ENCODE measurements around the gene TNIK. TPM values are rescaled to one million over a fixed set of nuclear protein-coding genes. Genes with fewer than 3 reads are reported as not detected.

TNIK gene
- total and polyA plus RNA-seq, 2 of the 4 experiments (the other 2 are of a cell fraction) = 3.4 to 6.3 TPM

- no peak overlapping the region for H2AK5ac ChIP-seq (ENCODE audit: low read depth, low read length)
- no peak overlapping the region for H3K4ac ChIP-seq (ENCODE audit: low read depth, low read length)
- no peaks in the 10 kb centered on the region for H3K36me3 ChIP-seq (ENCODE audit: control insufficient read depth, insufficient read depth, low read length)
- no peak overlapping the region for H2BK120ac ChIP-seq (ENCODE audit: low read depth, low read length)
- intact Hi-C loops (cut with micrococcal nuclease) = no loop called here
- H3K4me3 ChIP-seq (ENCODE audit: insufficient read depth, low read depth, low read length) = no peak overlapping the region
- H3K9me3 ChIP-seq (ENCODE audit: control insufficient read depth, insufficient read depth, low read length) = no peaks in the 10 kb centered on the region
- H3K9ac ChIP-seq (ENCODE audit: low read depth, low read length) = no peak overlapping the region
- CTCF ChIA-PET = interaction anchor here (0.7 kb wide), 1 partner anchor 11 kb away, joined by 3 read pairs; no protein-coding TSS in a partner anchor
- POLR2A ChIA-PET (ENCODE audit: unreplicated experiment) = no interaction called here
- no peaks in the 10 kb centered on the region; the same call in 1 of the 2 replicates for H3K27me3 ChIP-seq (ENCODE audit: control insufficient read depth, insufficient read depth, low read length)
- peaks cover 12% of the 10 kb centered on the region for H3K4me1 ChIP-seq (ENCODE audit: control insufficient read depth, insufficient read depth, low read length)
- no peak overlapping the region for H2AFZ ChIP-seq (replicated peaks; ENCODE audit: low read length, poor library complexity)
- no CpG with 5 or more reads among the region's 2 CpGs for WGBS, 2 experiments (ENCODE audit: extremely low coverage in 2 of 2, insufficient read length in 1 of 2)
- no peak overlapping the region for H4K8ac ChIP-seq (ENCODE audit: low read depth in 2 of 2, low read length in 2 of 2)
- H3K18ac ChIP-seq (ENCODE audit: low read depth, low read length) = no peak overlapping the region
- H3K56ac ChIP-seq (ENCODE audit: extremely low read depth, insufficient read depth, low read length) = no peak overlapping the region
- no peak for ATAC-seq (ENCODE audit: low read depth)
- no TSS peak for BruUV-seq (replicated peaks)
- no peak overlapping the region for H2BK20ac ChIP-seq (ENCODE audit: low read depth, low read length)
- H3K23ac ChIP-seq (ENCODE audit: low read depth, low read length) = no peak overlapping the region
- no peak overlapping the region for H3K4me2 ChIP-seq (ENCODE audit: low read depth, low read length)
- H2AK9ac ChIP-seq (replicated peaks; ENCODE audit: low read depth, low read length, poor library complexity) = no peak overlapping the region
- no peak overlapping the region for H2BK15ac ChIP-seq (ENCODE audit: low read depth, low read length)
- no peak overlapping the region for H3K27ac ChIP-seq (ENCODE audit: insufficient read depth, low read length)
- no peak overlapping the region for H4K5ac ChIP-seq (ENCODE audit: low read depth, low read length)
- H3K79me1 ChIP-seq (ENCODE audit: low read depth in 1 of 2, low read length in 2 of 2) = no peaks in the 10 kb centered on the region
- no peaks in the 10 kb centered on the region; the same call in none of the 2 replicates for H3K9me1 ChIP-seq (ENCODE audit: insufficient read depth, low read length)
- DNase-seq = no peak
- in situ Hi-C loops (cut with MboI; ENCODE audit: low sequenced_read_pairs) = no loop called here
- H2BK5ac ChIP-seq (ENCODE audit: low read depth, low read length, poor library complexity, severe bottlenecking) = no peak overlapping the region
- no peak overlapping the region for H4K91ac ChIP-seq (ENCODE audit: insufficient read depth, low read depth, low read length)
- TF ChIP-seq POLR2A (IDR thresholded peaks at IDR 0.05; ENCODE audit: low read depth, low read length) (no peak), SMC3 (IDR thresholded peaks at IDR 0.05; ENCODE audit: low read depth, low read length) (no peak), CHD1 (IDR thresholded peaks at IDR 0.05; ENCODE audit: low read depth, low read length) (no peak), RFX5 (IDR thresholded peaks at IDR 0.05; ENCODE audit: low read depth, low read length) (no peak), BHLHE40 (IDR thresholded peaks at IDR 0.05; ENCODE audit: low read depth, low read length) (no peak), RAD21 (IDR thresholded peaks at IDR 0.05; ENCODE audit: low read length) (no peak), NFE2L2 (IDR thresholded peaks at IDR 0.05; ENCODE audit: low read depth, low read length) (no peak), MAFK (IDR thresholded peaks at IDR 0.05; ENCODE audit: low read depth, low read length) (no peak), RCOR1 (IDR thresholded peaks at IDR 0.05; ENCODE audit: insufficient replicate concordance, low read length) (no peak)
- no peaks in the 10 kb centered on the region; the same call in 1 of the 2 replicates for H4K20me1 ChIP-seq (ENCODE audit: insufficient read depth, low read length)
- no peak overlapping the region for H3K14ac ChIP-seq (replicated peaks; ENCODE audit: low read depth, low read length)
- dilution Hi-C loops (cut with HindIII; ENCODE audit: low sequenced_read_pairs, unreplicated experiment) = no loop called here
Measured at GRCh38 chr3:171281256-171281992, 178.8 kb downstream of the TNIK start.

Measured in IMR-90 (cell line).